Activated CD8-positive, alpha-beta T cell treated with anti-CD3 and anti-CD28 coated beads, Interleukin-2, amount 10 ng/mL, durations not matched to agents 7 days and 5 days (primary cell): ENCODE measurements around the gene SDF2L1. TPM values are rescaled to one million over a fixed set of nuclear protein-coding genes. Genes with fewer than 3 reads are reported as not detected.

Source experiments
- ATAC-seq: fragments of 150-1000 bp; cut with Tn5 transposase; one replicate; pipeline ENCODE4 v1.10.0; 2021; ENCODE audit warnings: moderate library complexity
- CTCF ChIA-PET: fragments of 350-600 bp; sonication (Branson Sonifier 250); formaldehyde crosslinking; loops from one replicate; lab custom pipeline; 2021; ENCODE audit warnings: antibody characterized with exemption; lab: Charles Lee
- POLR2A ChIA-PET: fragments of 350-600 bp; sonication (Branson Sonifier 250); formaldehyde crosslinking; loops from one replicate; lab custom pipeline; 2021; ENCODE audit warnings: antibody characterized with exemption; lab: Charles Lee
- DNase-seq: peaks from one replicate; pipeline ENCODE4 v3.0.0-alpha.2; 2020
- H3K27ac Mint-ChIP-seq: one replicate; pipeline ENCODE4 v1.8.0; 2021; ENCODE audit warnings: mild to moderate bottlenecking, mixed read lengths
- H3K27me3 Mint-ChIP-seq: one replicate; pipeline ENCODE4 v1.8.0; 2021; ENCODE audit warnings: low read depth, mixed read lengths
- H3K36me3 Mint-ChIP-seq: one replicate; pipeline ENCODE4 v1.8.0; 2021; ENCODE audit warnings: low read depth, mixed read lengths
- H3K4me1 Mint-ChIP-seq: one replicate; pipeline ENCODE4 v1.8.0; 2021; ENCODE audit warnings: low read depth, mixed read lengths
- H3K4me3 Mint-ChIP-seq: one replicate; pipeline ENCODE4 v1.8.0; 2021; ENCODE audit warnings: mild to moderate bottlenecking, mixed read lengths
- H3K9me3 Mint-ChIP-seq: one replicate; pipeline ENCODE4 v1.8.0; 2022; ENCODE audit warnings: mixed read lengths; ENCODE audit not compliant: insufficient read depth
- microRNA-seq: library from miRNA; unstranded; fragments of <30 nt; microRNA quantifications from one replicate; pipeline ENCODE4 v1.2.0, GENCODE V29; 2022
- total RNA-seq, 2 experiments: library from RNA; stranded (reverse); gene quantifications; one replicate each; pipeline ENCODE4 v1.2.3, GENCODE V29; 2021

SDF2L1 gene
- total RNA-seq, 2 experiments from 2014 or later = 85.9 to 86.4 TPM

GRCh38 chr22:21693333-21693998 is 51.4 kb downstream of the SDF2L1 start:
- Mint-ChIP-seq H3K27me3 (no peaks in the 10 kb centered on the region), H3K9me3 (no peaks in the 10 kb centered on the region), H3K27ac (no peak overlapping the region), H3K36me3 (peaks cover 35% of the 10 kb centered on the region), H3K4me1 (peaks cover 14% of the 10 kb centered on the region), H3K4me3 (no peak overlapping the region)
- no peak for ATAC-seq
- no peak for DNase-seq
- CTCF ChIA-PET = no interaction called here
- POLR2A ChIA-PET = no interaction called here

Small RNA genes lying within 50 kb of the gene (microRNA-seq; reads per million reads assigned to microRNA genes)
- gene MIR130B (5,712 reads per million, percentile 93 among the genes with 10 or more reads in this experiment), gene MIR301B (10.3 reads per million, percentile 25 among the genes with 10 or more reads in this experiment)

Other genes starting within 250 kb of the SDF2L1 start
- 1 to 10 TPM; 4.1 to 4.8 TPM for gene HIC2, start 224.9 kb upstream of the SDF2L1 start, total RNA-seq
- 1 to 10 TPM; 1.1 to 2.4 TPM for gene TMEM191C, start 174.9 kb upstream of the SDF2L1 start, total RNA-seq
- under 1 TPM; 0.08 to 0.34 TPM for gene RIMBP3C, start 90.8 kb upstream of the SDF2L1 start, total RNA-seq
- gene UBE2L3, start 74.6 kb upstream of the SDF2L1 start, total RNA-seq = 10 to 100 TPM; 65.3 to 69.6 TPM
- gene YDJC, start 12.3 kb upstream of the SDF2L1 start, total RNA-seq = 10 to 100 TPM; 46.7 to 47.1 TPM
- gene CCDC116, start 9.5 kb upstream of the SDF2L1 start, total RNA-seq = 1 to 10 TPM in 1 of 2 experiments, under 1 TPM in 1; 0.66 to 1.6 TPM
- 10 to 100 TPM; 66.0 to 72.1 TPM for gene PPIL2, start 23.7 kb downstream of the SDF2L1 start, total RNA-seq
- gene YPEL1, start 93.5 kb downstream of the SDF2L1 start, total RNA-seq = 1 to 10 TPM; 6.3 to 8.8 TPM
- 100 to 1,000 TPM; 141 to 144 TPM for gene MAPK1, start 225.3 kb downstream of the SDF2L1 start, total RNA-seq